GM18870 (cell line): Measurements from ENCODE around the gene SNX30.
A peak's percentile ranks its signal among the peaks of the same experiment; 100 is the strongest.

Source experiments
- ATAC-seq: cut with Tn5 transposase; IDR thresholded peaks from one replicate; pipeline ENCODE4 v1.9.1; 2021; ENCODE audit warnings: moderate library complexity; ENCODE audit not compliant: unreplicated experiment

SNX30 gene

DNA sequence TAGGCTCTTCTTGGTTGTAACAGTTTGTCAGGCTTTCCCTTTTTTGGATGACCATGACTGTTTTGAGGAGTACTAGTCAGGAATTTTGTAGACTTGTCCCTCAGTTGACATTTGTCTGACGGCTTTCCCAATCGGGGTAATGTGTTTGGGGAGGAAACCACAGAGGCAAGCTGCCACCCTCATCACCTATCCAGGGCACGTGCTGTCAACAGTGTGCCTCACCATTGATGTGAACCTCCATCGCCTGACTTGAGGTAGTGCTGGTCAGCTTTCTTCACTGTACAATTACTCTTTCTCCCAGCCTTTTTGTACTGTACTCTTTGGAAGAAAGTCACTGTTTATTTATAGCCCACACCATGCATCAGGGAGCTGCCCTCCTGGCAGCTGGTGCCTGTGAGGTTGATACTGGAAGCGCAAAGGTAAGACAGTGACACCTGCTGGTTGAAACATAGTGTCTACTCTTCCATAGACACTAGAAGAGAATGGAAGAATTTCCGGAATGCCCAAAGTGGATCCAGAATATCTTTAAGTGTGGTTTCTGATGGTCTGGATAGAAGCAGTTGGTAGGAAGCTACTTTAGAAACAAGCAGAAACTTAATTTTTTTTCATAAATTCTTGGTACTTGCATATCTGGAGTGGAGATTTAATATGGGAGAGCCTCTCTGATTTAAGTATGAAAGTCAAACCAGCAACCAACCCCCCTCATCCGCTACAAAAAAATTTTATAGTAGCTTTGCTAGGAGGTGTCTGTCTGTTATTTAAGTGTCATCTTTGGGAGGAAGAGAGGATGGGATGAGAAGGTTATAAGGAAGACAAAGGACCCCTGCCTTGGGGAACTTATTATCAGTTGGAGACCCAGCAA is 69.3 kb downstream of the SNX30 start:
- ATAC-seq, result peak; percentile 64

DNA sequence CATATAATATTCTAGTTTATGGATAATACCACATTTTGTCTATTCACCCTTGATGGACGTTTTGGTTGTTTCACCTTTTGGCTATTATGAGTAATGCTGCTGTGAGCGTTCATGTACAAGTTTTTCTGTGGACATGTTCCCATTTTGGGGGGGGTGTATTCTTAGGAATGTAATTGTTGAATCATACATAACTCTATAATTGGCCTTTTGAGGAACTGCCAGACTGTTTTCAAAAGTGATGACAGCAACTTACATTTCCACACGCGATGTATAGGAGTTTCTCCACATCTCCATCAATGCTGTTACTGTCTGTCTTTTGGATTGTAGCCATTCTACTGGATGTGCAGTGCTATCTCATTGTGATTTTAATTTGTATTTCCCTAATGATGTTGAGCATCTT is 70.3 kb downstream of the SNX30 start:
- no peak for ATAC-seq

DNA sequence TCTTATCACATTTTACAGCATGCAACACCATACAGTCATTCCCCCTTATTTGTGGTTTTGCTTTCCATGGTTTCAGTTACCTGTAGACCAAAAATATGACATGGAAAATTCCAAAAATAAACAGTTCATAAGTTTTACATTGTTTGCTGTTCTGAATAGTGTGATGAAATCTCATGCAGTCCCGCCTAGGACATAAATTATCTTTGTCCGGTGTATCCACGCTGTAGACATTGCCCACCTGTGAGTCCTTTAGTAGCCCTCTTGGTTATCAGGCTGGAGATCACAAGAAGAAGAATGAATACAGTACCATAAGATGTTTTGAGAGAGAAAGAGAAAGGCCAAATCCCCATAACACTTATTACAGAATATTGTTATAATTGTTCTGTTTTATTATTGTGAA is 72.1 kb downstream of the SNX30 start:
- no peak for ATAC-seq

DNA sequence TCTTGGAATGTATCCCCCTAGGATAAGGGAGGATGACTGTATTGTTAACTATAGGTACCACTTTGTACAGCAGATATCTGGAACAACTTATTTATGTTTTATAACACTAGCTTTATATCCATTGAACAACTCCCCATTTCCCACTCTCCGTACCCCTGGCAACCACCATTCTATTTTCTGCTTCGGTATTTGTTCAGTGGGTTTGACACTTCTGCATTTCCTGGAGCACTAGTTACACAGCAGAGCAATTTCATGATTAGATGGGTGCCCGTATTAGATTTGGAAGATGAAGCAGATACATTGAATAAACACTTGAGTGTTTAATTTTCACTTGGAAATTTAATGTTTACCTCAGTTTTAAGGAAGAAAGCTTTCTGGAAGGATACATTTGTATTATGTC is 72.7 kb downstream of the SNX30 start:
- no peak for ATAC-seq

DNA sequence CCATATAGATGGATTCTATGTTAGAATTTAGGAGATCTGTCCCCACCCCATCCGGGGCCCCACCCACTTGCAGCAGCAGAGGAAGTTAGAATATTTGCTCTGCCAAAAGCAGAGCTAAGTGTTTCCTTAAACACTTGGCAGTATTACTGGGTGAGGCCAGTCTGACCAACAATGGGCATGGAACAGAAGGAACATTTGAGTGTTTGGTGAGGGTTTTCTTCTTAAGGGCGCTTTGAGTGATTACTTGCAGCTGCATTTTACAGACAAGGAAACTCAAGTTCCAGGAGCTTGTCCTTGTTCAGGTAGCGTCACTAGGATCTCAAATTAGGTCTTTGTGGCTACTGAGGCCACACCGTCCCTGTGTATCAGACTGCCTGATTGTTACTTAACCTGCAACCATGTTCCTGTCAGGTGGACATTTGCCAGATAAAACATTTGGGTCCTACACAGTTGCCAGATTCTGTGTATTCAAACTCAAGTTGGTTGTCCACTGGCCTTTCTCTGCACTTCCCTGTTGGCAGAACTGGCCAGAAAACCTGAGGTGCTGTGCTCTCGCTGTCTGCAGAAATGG is 80.8 kb downstream of the SNX30 start:
- no peak for ATAC-seq

DNA sequence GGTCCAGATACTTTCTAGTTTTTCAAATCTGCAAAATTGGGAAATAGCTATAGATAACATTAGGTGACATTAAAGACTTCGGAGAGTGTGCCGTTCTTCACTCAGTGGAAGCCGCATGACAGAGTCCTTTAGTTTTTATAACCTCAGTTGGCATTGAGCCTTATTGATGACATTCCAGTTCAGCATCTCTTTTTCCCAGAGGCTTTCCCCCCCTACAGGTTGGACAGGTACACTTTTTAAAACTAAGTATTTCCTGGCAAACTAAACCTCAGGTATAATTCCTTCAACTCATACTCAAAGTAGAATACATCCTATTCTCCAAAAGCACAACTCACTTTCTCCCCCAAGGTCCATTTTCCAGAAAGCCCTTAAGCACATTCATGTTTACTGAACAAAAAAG is 81.4 kb downstream of the SNX30 start:
- no peak for ATAC-seq

DNA sequence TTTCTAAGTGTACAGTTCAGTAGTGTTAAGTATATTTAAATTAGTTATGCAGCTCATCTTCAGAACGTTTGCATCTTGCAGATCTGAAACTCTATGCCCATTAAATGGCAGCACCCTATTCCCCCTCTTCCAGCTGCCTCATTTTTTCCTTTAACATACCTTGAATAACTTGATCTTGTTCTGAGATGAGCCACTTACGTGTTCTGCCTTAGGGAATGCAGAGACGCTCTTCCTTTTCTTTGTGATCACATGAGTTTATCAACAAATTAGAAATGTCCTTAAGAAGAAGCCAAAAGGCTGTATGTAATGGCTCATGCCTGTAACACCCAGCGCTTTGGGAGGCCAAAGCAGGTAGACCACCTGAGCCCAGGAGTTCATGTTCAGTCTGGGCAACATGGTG is 82.5 kb downstream of the SNX30 start:
- no peak for ATAC-seq

DNA sequence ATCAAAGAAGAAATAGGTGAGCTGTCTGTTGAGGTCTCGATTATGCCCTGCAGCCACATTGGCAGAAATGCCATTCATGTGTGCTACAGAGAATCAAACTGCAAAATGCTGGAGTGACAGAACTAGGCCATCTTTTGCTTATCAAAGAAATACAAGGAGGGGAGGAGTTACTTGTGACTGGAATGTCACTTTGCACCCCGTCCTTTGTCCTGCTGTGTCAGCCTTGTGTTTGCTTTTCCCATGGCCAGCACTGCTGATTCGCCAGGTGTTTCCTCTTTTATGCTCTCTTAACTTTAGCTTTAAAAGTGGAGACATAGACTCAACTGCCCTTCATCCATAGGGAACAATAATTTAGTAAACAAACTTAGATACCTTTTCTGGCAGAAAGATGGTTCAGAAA is 85.8 kb downstream of the SNX30 start:
- ATAC-seq, result no peak

DNA sequence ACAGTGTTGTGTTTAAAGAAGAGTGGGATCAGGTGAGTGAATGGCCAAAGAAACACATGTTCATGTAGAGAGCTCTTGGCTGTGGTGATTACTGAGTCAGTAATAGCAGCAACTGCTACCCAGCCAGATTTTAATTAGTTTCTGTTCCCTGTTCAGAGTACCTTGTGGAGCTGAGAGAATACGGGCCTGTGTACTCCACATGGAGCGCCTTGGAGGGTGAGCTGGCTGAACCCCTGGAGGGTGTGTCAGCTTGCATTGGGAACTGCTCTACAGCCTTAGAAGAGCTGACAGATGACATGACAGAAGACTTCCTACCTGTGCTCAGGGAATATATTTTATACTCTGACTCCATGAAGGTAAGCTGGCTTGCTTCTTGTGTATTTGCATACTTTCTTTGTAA is 87.8 kb downstream of the SNX30 start:
- no peak for ATAC-seq

DNA sequence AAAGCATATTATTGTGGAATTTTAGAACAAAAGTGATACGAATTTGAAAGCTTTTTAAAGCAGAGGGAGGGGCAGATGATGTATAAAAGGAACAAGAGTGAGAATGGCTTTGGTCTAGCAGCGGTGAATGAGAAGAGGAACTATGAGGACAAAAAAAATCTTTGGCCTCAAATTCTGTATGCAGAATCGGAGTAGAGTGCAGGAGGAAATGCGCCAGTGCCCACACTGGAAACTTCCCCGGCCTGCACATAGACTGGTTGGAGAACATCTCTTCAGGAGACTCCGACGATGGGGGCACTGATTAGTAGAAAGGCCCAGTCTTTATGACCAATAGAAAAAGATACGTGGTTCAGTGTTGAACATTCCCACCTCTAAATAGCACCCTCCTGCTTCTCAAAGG is 88.8 kb downstream of the SNX30 start:
- ATAC-seq, result no peak

DNA sequence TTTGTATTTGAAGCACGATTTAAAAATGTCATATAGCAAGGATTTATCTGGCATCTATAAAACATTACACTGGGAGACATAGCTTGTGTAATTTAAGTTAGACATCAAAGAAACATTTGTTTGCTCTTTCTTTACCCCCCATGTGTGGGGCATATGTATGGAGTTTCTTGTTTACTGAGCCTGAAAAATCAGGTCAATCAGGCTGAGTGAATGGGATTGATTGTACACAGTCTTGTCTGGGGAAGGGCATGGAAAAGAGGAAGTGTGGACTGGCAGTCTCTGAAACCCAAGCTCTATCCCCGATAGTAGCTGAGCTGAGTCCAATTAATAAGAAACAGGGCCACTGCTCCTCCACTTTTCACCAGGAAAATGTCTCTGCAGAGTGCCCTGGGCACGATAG is 90.7 kb downstream of the SNX30 start:
- no peak for ATAC-seq

DNA sequence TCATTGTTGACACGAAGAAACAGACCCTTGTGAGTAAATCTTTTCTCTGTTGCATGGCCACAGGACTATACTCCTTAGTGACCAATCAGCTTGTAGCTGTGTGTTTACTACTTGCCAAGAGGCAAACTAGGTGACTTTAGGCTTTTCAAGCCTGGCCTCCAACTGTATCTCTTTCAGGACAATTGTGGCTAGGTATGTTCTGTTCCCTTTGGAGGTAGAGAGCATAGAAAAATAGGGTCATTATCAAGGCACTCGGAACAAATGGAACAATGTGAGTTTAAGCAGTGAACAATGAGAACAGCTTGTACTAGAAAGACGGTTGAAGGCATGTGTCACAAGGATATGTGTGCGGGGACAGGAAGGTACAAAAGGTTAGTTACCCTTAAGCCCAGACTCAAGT is 92.0 kb downstream of the SNX30 start:
- no peak for ATAC-seq

DNA sequence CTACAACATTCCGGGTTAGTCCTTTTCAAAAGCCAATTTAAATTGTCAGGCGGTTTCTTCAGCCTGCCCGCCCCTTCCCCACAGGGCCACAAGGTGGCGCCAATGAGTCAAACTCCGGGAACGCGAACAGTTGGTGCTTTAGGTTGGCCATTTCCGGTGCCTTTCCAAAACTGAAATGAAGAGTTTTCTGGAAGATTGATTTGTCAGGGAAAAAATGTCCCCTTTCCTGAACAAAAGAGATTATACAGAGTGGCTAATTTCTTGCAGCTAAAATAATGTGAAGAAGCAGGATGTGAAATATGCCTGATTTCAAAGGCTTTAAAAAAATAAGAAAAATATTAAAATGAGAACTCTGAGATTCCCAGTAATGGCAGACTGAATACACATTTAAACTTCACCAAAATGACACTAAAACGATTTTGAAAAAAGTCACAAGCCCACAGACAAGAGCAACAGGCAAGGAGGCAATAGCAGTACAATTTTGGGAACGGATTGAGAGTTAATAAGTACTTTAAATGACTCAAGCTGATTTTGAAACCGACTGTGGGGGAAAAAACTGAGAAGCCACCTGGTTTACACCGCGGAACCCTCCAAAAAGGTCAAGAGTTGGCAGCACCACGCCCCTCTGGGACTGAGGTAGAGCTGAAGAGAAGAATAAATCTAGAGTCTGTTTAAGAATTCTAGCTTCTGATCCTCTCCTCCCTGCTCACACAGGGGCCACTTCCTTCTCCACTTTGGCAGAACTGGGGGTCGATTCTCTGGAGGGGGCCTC is 94.4 kb downstream of the SNX30 start:
- ATAC-seq, result peak; percentile 80

DNA sequence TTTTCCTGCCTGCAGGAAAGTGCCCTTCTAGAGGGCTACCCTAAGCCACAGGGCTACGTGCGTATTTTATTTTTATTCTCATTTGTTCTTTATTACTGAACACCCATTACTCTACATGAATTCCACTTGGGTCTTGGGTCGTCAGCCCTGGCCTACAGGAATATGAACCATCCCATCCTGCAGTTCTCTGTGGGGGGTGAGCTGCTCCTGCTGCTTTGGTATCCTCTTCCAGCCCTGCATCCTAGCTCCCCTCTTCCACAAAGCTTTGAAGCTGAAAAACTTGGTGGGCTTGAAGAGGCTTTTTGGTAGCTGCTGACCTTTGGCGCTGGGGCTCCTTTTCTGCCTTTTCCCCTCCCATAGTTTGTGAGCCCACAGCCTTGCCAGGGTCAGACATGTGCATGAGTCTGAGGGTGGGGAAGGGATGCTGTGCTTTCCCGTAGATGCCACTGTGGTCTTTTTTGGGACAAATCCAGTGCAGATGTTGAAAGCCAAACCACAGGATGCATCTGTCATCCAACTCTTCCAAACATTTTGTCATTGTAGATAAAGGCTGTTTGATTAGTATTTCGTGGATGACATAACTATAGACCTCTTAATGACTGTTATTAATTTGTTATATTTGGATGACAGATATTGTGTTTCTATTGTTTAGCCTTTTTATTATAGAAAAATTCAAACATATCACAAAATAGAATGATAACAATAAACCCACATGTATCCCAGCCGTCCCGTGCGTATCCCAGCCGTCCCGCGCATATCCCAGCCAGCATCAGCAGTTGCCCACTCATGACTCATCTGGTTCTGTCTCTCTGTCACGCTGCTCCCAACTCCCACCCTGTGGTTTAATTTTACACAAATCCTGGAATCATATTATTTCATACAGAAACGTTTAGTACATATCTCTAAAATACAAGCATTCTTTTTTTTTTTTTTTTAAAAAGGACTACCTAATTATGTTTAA is 96.2 kb downstream of the SNX30 start:
- ATAC-seq, result no peak

DNA sequence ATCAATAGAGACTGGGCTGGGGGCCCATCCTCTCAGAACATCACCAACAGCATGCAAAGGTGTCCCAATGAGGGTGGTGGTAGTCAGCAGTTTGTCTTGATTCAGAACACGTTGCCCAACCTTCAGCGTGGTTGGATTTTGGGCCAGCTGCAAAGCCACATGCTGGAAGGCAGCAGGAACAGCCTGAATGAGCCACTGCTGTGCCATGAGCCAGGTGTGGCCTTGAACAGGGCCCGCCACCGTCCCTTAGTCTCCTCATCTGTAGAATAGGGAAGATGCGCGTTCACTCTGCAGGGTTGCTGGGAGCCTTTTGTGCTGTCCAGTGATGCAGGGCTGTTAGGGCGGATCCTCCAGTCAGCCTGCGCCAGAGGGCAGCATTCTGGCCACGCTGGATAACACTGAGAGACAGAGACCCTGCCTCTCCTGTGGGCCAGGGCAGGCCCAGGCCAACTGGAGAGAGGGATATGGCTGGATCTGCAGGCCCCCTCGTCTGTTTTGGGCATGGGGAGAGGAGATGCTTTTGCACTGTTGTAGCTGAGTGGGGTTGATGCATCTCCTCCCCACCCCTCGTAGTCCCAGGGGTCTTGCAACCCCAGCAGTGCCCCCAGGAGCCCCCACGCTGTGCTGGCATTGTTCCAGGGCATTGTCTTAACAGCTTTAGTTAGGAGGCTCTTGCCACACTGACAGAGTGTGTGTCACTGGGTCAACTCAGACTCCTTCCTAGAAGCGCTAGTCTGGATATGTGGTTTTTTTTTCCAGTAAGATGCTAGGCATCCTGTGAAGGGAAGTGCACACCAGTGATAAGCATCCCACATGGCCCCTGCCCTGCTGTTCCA is 98.0 kb downstream of the SNX30 start:
- no peak for ATAC-seq

DNA sequence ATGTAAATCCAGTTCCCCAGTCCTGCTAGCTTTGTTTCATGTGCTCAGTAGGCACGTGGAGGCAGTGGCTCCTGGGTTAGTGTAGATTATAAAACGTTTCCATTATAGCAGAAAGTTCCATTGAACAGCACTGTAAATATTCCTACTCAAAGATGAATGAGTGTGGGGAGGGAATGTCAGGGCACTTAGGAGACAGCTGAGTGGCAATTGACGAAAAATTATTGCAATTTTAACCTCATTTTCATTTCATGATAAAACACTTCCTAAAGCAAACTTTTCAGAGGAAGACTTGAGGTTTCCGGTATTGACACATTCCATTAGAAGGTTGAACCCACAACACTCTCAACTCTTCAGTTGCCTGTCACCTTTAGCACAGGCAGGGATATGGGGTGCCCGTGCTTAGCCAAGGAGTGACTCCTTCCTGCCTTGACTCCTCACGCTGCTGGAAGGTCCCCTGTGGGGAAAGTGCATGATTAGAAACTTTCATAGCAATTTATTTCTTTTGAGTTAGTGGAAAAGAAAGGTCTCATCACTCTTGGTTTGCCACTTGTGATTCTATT is 98.9 kb downstream of the SNX30 start:
- ATAC-seq, result no peak

DNA sequence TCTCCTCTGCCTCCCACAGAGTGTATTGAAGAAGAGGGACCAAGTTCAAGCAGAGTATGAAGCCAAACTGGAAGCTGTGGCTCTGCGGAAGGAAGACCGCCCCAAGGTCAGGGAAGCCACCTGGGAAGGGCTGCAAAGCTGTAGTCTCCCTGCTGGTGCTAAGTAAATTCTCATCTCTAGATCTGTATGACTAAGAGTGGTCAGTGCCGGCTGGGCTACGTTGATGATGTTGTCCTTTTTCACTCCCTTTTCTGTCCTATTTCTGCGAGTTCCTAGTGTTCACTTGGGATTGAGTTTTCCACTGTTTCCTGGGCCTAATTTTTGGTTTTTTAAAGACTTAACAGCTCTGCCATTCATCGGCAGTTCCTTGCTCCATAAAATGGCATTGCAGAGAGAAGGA is 100.3 kb downstream of the SNX30 start:
- ATAC-seq, result no peak

DNA sequence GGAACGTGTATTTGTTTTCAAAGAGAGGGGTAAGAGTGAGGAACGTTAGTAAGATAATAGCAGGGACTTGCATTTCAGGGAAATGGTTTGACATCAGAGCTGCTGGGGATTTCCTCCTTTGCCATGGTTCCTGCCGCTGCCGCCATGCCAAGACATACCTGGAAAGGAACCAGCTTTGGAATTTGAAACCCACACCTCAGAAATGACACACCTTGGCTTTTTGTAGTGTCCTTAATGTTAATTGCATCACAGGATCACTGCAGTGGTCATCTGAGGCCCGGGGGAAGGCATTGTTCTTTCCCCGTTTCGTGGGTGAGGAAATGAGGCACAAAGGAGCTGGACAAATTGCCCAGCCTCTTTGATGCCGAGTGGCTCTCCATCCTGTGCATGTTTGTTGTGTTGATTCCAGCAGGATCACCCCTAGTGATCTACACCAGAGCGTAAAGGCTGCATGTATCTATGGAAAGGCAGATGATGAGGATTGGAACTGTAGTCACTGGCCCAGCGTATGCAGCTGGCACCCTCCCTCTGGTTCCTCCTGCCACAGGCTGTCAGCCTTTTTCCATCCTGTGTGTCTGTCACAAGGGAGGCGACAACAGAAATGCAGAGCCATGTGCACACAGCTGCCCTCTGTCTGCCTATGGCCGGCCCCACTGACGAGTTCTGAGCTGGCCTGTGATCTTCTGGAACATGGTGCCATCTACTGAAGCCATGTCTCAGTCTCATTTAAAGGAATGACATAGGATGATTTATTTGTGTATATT is 102.4 kb downstream of the SNX30 start:
- no peak for ATAC-seq
